HG03139 (cell line): ENCODE results near the gene MYOF.

Experiments
- ATAC-seq: cut with Tn5 transposase; IDR thresholded peaks from one replicate; pipeline ENCODE4 v1.9.1; 2021; ENCODE audit not compliant: unreplicated experiment

MYOF gene

DNA sequence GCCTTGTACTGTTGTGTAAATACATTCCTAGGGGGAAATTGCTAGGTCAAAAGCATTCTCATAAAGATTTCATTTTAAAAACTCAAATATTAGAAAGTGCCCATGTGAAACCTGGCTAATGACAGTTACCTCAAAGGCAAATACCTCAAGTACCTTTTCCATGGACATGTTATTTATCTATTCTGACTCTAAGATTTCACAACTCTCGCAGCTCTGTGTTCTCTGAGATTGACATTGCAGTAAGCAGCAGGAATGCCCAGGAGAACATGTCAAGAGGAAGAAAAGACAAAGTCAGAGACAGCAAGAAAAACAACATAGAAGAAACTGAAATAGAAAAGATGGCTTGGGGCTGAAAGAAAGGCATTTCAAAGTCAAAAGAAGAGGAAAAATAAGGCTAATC, 221.0 kb downstream of the MYOF start:
- ATAC-seq, result no peak

DNA sequence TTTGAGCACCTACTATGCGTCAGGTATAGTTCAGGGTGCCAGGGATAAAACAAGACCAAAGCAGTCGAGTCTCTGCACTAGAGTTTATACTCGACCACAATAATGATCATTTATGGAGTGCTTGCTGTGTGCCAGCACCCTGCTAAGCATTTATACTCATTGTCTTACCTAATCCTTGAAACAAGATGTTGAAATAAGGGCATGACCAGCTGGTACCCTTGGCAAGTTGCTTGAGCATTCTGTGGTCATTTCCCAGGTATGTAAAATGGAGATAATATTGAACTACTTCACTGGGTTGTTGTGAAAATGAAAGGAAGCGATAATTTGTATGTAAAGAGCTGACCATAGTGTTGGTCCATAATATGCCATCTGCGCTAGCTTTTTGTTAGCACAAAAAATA, 223.0 kb downstream of the MYOF start:
- ATAC-seq, result no peak
